ENCODE measurements around the gene GTF2F2. TPM values are rescaled to one million over a fixed set of nuclear protein-coding genes. Genes with fewer than 3 reads are reported as not detected.
"Not testable (repeated sequence)": the region's sequence is repeated elsewhere in the genome, so short reads cannot be mapped to it uniquely, and the experiment has no call there.

The GTF2F2 gene
- polyA plus RNA-seq, 1 donor (not counting 4 experiments of a cell fraction or from before 2014, with no cell fraction given): 55.5 TPM

- H3K27ac ChIP-seq (ENCODE audit: control insufficient read depth, insufficient read depth, low read length): peak overlapping the region; percentile 68
- H3K36me3 ChIP-seq (ENCODE audit: control insufficient read depth in 2 of 2, extremely low read depth in 1 of 2, insufficient read depth in 2 of 2, low read length in 2 of 2): no peaks in the 10 kb centered on the region
- TF ChIP-seq EZH2 (IDR thresholded peaks at IDR 0.05; ENCODE audit: low read length) (no peak), CTCF (optimal IDR thresholded peaks at IDR 0.05 in 1 of 3, IDR thresholded peaks at IDR 0.05 in 1 of 3, conservative IDR thresholded peaks at IDR 0.05 in 1 of 3; ENCODE audit: extremely low read depth in 1 of 3, insufficient read depth in 2 of 3, low read length in 3 of 3) (no peak)
- peaks cover 44% of the 10 kb centered on the region for H3K79me2 ChIP-seq (ENCODE audit: control insufficient read depth, insufficient read depth, low read length)
- H3K4me3 ChIP-seq (ENCODE audit: control insufficient read depth in 2 of 3, extremely low read depth in 1 of 3, insufficient read depth in 2 of 3, low read depth in 1 of 3, low read length in 3 of 3): peak overlapping the region in 1 of 3 experiments; percentile 47
- no peaks in the 10 kb centered on the region for H4K20me1 ChIP-seq (ENCODE audit: control insufficient read depth, extremely low read depth, insufficient read depth, low read length)
- H3K9me1 ChIP-seq (ENCODE audit: control insufficient read depth, extremely low read depth, insufficient read depth, low read length): no peaks in the 10 kb centered on the region
- dilution Hi-C loops (cut with MboI; ENCODE audit: extremely low pct_ligation_motif_present, low sequenced_read_pairs): no loop called here
- DNase-seq (ENCODE audit: low read depth, low spot score) (no peak), FAIRE-seq (peak; percentile 46)
- no peaks in the 10 kb centered on the region for H3K9me3 ChIP-seq (ENCODE audit: control insufficient read depth, low read depth, low read length)
- peak overlapping the region; percentile 39 for H3K9ac ChIP-seq (ENCODE audit: control insufficient read depth, extremely low read depth, insufficient read depth, low read length)
- H3K4me1 ChIP-seq (ENCODE audit: control insufficient read depth, extremely low read depth, insufficient read depth, low read length): peaks cover 57% of the 10 kb centered on the region
- H3K4me2 ChIP-seq (ENCODE audit: control insufficient read depth, extremely low read depth, insufficient read depth, low read depth, low read length): peak overlapping the region; percentile 30
- H3K27me3 ChIP-seq (ENCODE audit: control insufficient read depth, extremely low read depth, insufficient read depth, low read length): no peaks in the 10 kb centered on the region
- no peak overlapping the region for H2AFZ ChIP-seq (ENCODE audit: control insufficient read depth, low read length)
Observed at GRCh38 chr13:45243077-45243476, 122.8 kb downstream of the GTF2F2 start.

- H3K4me3 ChIP-seq (ENCODE audit: control insufficient read depth in 2 of 3, extremely low read depth in 1 of 3, insufficient read depth in 2 of 3, low read depth in 1 of 3, low read length in 3 of 3); H2AFZ ChIP-seq (ENCODE audit: control insufficient read depth, low read length); H3K9ac ChIP-seq (ENCODE audit: control insufficient read depth, extremely low read depth, insufficient read depth, low read length); FAIRE-seq; DNase-seq (ENCODE audit: low read depth, low spot score); H3K9me3 ChIP-seq (ENCODE audit: control insufficient read depth, low read depth, low read length); H3K4me2 ChIP-seq (ENCODE audit: control insufficient read depth, extremely low read depth, insufficient read depth, low read depth, low read length); H3K27ac ChIP-seq (ENCODE audit: control insufficient read depth, insufficient read depth, low read length); H3K9me1 ChIP-seq (ENCODE audit: control insufficient read depth, extremely low read depth, insufficient read depth, low read length); H3K36me3 ChIP-seq (ENCODE audit: control insufficient read depth in 2 of 2, extremely low read depth in 1 of 2, insufficient read depth in 2 of 2, low read length in 2 of 2); dilution Hi-C loops (cut with MboI; ENCODE audit: extremely low pct_ligation_motif_present, low sequenced_read_pairs); H4K20me1 ChIP-seq (ENCODE audit: control insufficient read depth, extremely low read depth, insufficient read depth, low read length); H3K27me3 ChIP-seq (ENCODE audit: control insufficient read depth, extremely low read depth, insufficient read depth, low read length): not testable (repeated sequence)
- peaks cover 42% of the 10 kb centered on the region for H3K4me1 ChIP-seq (ENCODE audit: control insufficient read depth, extremely low read depth, insufficient read depth, low read length)
- H3K79me2 ChIP-seq (ENCODE audit: control insufficient read depth, insufficient read depth, low read length): peaks cover 45% of the 10 kb centered on the region
Observed at GRCh38 chr13:45244736-45245135, 124.4 kb downstream of the GTF2F2 start.

DNA sequence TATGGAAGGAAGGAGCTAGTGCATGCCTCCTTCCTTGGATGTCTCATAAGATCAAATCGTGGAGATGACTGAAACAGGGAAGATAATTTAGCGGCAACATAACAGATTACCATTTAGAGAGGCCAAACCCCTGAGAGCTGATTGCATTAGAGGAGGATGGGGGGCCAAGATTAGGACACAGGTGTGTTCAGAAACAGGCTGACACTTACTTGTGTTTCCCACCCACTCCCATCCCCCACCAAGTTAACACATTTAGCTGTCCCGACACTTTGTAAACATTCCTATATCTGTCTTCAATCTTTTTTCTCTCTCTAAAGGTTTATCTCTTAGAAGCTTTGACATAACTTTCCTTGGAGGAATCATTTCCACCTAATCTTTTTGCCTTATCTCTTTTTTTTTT, 129.4 kb downstream of the GTF2F2 start:
- no peak overlapping the region for H3K4me3 ChIP-seq (ENCODE audit: control insufficient read depth in 2 of 3, extremely low read depth in 1 of 3, insufficient read depth in 2 of 3, low read depth in 1 of 3, low read length in 3 of 3)
- H3K27ac ChIP-seq (ENCODE audit: control insufficient read depth, insufficient read depth, low read length): no peak overlapping the region
- DNase-seq (ENCODE audit: low read depth, low spot score) (no peak), FAIRE-seq (peak; percentile 9)
- no peak overlapping the region for H3K9ac ChIP-seq (ENCODE audit: control insufficient read depth, extremely low read depth, insufficient read depth, low read length)
- H3K4me2 ChIP-seq (ENCODE audit: control insufficient read depth, extremely low read depth, insufficient read depth, low read depth, low read length): no peak overlapping the region
- H3K79me2 ChIP-seq (ENCODE audit: control insufficient read depth, insufficient read depth, low read length): peaks cover 21% of the 10 kb centered on the region
- no peak overlapping the region for H2AFZ ChIP-seq (ENCODE audit: control insufficient read depth, low read length)
- no peaks in the 10 kb centered on the region for H4K20me1 ChIP-seq (ENCODE audit: control insufficient read depth, extremely low read depth, insufficient read depth, low read length)
- dilution Hi-C loops (cut with MboI; ENCODE audit: extremely low pct_ligation_motif_present, low sequenced_read_pairs): no loop called here
- no peak for TF ChIP-seq CTCF (optimal IDR thresholded peaks at IDR 0.05 in 1 of 3, IDR thresholded peaks at IDR 0.05 in 1 of 3, conservative IDR thresholded peaks at IDR 0.05 in 1 of 3; ENCODE audit: extremely low read depth in 1 of 3, insufficient read depth in 2 of 3, low read length in 3 of 3)
- TF ChIP-seq EZH2 (IDR thresholded peaks at IDR 0.05; ENCODE audit: low read length): no peak
- no peaks in the 10 kb centered on the region for H3K27me3 ChIP-seq (ENCODE audit: control insufficient read depth, extremely low read depth, insufficient read depth, low read length)
- H3K9me1 ChIP-seq (ENCODE audit: control insufficient read depth, extremely low read depth, insufficient read depth, low read length): peaks cover 3% of the 10 kb centered on the region
- peaks cover 0 to 2% of the 10 kb centered on the region in 2 experiments for H3K36me3 ChIP-seq (ENCODE audit: control insufficient read depth in 2 of 2, extremely low read depth in 1 of 2, insufficient read depth in 2 of 2, low read length in 2 of 2)
- no peaks in the 10 kb centered on the region for H3K9me3 ChIP-seq (ENCODE audit: control insufficient read depth, low read depth, low read length)
- peaks cover 8% of the 10 kb centered on the region for H3K4me1 ChIP-seq (ENCODE audit: control insufficient read depth, extremely low read depth, insufficient read depth, low read length)
